GM19438 (cell line): ENCODE measurements around the gene CCDC63.
"Not testable (repeated sequence)": the region's sequence is repeated elsewhere in the genome, so short reads cannot be mapped to it uniquely, and the experiment has no call there.

Source experiments
- ATAC-seq: cut with Tn5 transposase; IDR thresholded peaks from one replicate; pipeline ENCODE4 v1.9.1; 2021; ENCODE audit warnings: low read depth; ENCODE audit not compliant: unreplicated experiment

Gene CCDC63

GRCh38 chr12:110844131-110844530 lies 2.7 kb upstream of the CCDC63 start:
- ATAC-seq: no peak

GRCh38 chr12:110844551-110845338 lies 2.0 kb upstream of the CCDC63 start:
- ATAC-seq: no peak

GRCh38 chr12:110845339-110845682 lies 1.5 kb upstream of the CCDC63 start:
- no peak for ATAC-seq

- no peak for ATAC-seq
These were observed 1.6 kb downstream of the CCDC63 start for GRCh38 chr12:110848314-110848923.

- no peak for ATAC-seq
These were observed 2.4 kb downstream of the CCDC63 start for GRCh38 chr12:110849221-110849620.

- ATAC-seq: no peak
These were observed 3.1 kb downstream of the CCDC63 start for GRCh38 chr12:110849748-110850403.

GRCh38 chr12:110850762-110851161 lies 4.0 kb downstream of the CCDC63 start:
- ATAC-seq: no peak

GRCh38 chr12:110853836-110854235 lies 7.0 kb downstream of the CCDC63 start:
- no peak for ATAC-seq

- no peak for ATAC-seq
These were observed 9.8 kb downstream of the CCDC63 start for GRCh38 chr12:110856542-110856941.

- ATAC-seq: no peak
These were observed 10.7 kb downstream of the CCDC63 start for GRCh38 chr12:110857528-110857927.

- ATAC-seq: not testable (repeated sequence)
These were observed 11.2 kb downstream of the CCDC63 start for GRCh38 chr12:110857954-110858353.

GRCh38 chr12:110858848-110859247 lies 12.1 kb downstream of the CCDC63 start:
- no peak for ATAC-seq

GRCh38 chr12:110860833-110861296 lies 14.1 kb downstream of the CCDC63 start:
- ATAC-seq: no peak

- no peak for ATAC-seq
These were observed 14.9 kb downstream of the CCDC63 start for GRCh38 chr12:110861729-110862128.

- ATAC-seq: no peak
These were observed 15.5 kb downstream of the CCDC63 start for GRCh38 chr12:110862329-110862728.

- no peak for ATAC-seq
These were observed 16.4 kb downstream of the CCDC63 start for GRCh38 chr12:110863161-110863560.

- ATAC-seq: no peak
These were observed 18.7 kb downstream of the CCDC63 start for GRCh38 chr12:110865521-110865920.

GRCh38 chr12:110869026-110869425 lies 22.2 kb downstream of the CCDC63 start:
- ATAC-seq: no peak

GRCh38 chr12:110869803-110870202 lies 23.0 kb downstream of the CCDC63 start:
- no peak for ATAC-seq

GRCh38 chr12:110872100-110872499 lies 25.3 kb downstream of the CCDC63 start:
- no peak for ATAC-seq

GRCh38 chr12:110874351-110874750 lies 27.6 kb downstream of the CCDC63 start:
- no peak for ATAC-seq

- ATAC-seq: no peak
These were observed 28.0 kb downstream of the CCDC63 start for GRCh38 chr12:110874781-110875180.
